Right lobe of liver (tissue), 4 donors: ENCODE measurements around the gene RCCD1.

Experiments used
- POLR2A ChIP-seq: fragments of 450-650 bp; IDR thresholded peaks from one replicate; pipeline ENCODE4 v1.6.1; 2017; ENCODE audit warnings: antibody characterized with exemption, mild to moderate bottlenecking
- TF ChIP-seq, protein P1 (sequence below), 4 donors: fragments of 200-600 bp in 3 of 4; fragments of 450-650 bp in 1 of 4; IDR thresholded peaks; one replicate each; pipeline versions ENCODE4 v1.5.1 to v1.8.0; 2016 to 2022; ENCODE audit warnings: antibody characterized with exemption in 4 of 4, mild to moderate bottlenecking in 2 of 4
- donor health status: DM: no; HTN: no; CAD: no.
- donor health status: DM: no; HTN: no; CAD: no.
- donor health status: DM: no; HTN: yes; CAD: no.

- TF ChIP-seq, protein P1, sequence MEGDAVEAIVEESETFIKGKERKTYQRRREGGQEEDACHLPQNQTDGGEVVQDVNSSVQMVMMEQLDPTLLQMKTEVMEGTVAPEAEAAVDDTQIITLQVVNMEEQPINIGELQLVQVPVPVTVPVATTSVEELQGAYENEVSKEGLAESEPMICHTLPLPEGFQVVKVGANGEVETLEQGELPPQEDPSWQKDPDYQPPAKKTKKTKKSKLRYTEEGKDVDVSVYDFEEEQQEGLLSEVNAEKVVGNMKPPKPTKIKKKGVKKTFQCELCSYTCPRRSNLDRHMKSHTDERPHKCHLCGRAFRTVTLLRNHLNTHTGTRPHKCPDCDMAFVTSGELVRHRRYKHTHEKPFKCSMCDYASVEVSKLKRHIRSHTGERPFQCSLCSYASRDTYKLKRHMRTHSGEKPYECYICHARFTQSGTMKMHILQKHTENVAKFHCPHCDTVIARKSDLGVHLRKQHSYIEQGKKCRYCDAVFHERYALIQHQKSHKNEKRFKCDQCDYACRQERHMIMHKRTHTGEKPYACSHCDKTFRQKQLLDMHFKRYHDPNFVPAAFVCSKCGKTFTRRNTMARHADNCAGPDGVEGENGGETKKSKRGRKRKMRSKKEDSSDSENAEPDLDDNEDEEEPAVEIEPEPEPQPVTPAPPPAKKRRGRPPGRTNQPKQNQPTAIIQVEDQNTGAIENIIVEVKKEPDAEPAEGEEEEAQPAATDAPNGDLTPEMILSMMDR (IDR thresholded peaks at IDR 0.05): no peak
- TF ChIP-seq POLR2A: no peak
Measured at GRCh38 chr15:90915216-90915807, 39.4 kb upstream of the RCCD1 start.
